Upper lobe of left lung (tissue), 6 donors: ENCODE results near the gene HDDC2. TPM values are rescaled to one million over a fixed set of nuclear protein-coding genes. Genes with fewer than 3 reads are reported as not detected.

Experiments used
- ATAC-seq, 2 donors: fragments of 200-7000 bp; cut with Tn5 transposase; one replicate each; pipeline ENCODE4 v1.9.1; 2022; ENCODE audit warnings: mild to moderate bottlenecking in 2 of 2, moderate library complexity in 2 of 2; ENCODE audit not compliant: low FRiP score in 2 of 2
- DNase-seq, 2 donors: peaks; one replicate each; pipeline ENCODE4 v3.0.0-alpha.2; 2019 to 2020
- H3K27ac ChIP-seq, 4 donors: fragments of 200-600 bp; sonication (generic); one replicate each; pipeline ENCODE4 v1.5.1; 2016 to 2019
- H3K27me3 ChIP-seq, 4 donors: fragments of 200-600 bp; sonication (generic); one replicate each; pipeline ENCODE4 v1.5.1; 2017 to 2019
- H3K36me3 ChIP-seq, 4 donors: fragments of 200-600 bp; sonication (generic); one replicate each; pipeline ENCODE4 v1.5.1; 2016 to 2019
- H3K4me1 ChIP-seq, 4 donors: fragments of 200-600 bp; sonication (generic); one replicate each; pipeline ENCODE4 v1.5.1; 2018 to 2019
- H3K4me3 ChIP-seq, 4 donors: fragments of 200-600 bp; sonication (generic); one replicate each; pipeline ENCODE4 v1.5.1; 2017 to 2019; ENCODE audit warnings: mild to moderate bottlenecking in 2 of 4, moderate library complexity in 1 of 4
- H3K9me3 ChIP-seq, 4 donors: fragments of 200-600 bp; sonication (generic); one replicate each; pipeline ENCODE4 v1.5.1; 2018 to 2019
- CTCF ChIP-seq, 6 experiments: fragments of 450-650 bp in 4 of 6; fragments of 200-600 bp in 2 of 6; sonication (generic) in 2 of 6; IDR thresholded peaks; one replicate each; pipeline ENCODE4 v1.5.1; 2016 to 2019; ENCODE audit warnings: antibody characterized with exemption in 6 of 6
- EP300 ChIP-seq, 4 donors: sonication (generic); formaldehyde crosslinking; IDR thresholded peaks; one replicate each; pipeline ENCODE4 v1.5.1; 2017; ENCODE audit warnings: antibody characterized with exemption in 4 of 4, control low read depth in 2 of 4
- POLR2A ChIP-seq, 4 donors: fragments of 450-650 bp; IDR thresholded peaks; one replicate each; pipeline ENCODE4 v1.5.1; 2016 to 2017; ENCODE audit warnings: antibody characterized with exemption in 4 of 4, mild to moderate bottlenecking in 2 of 4
- POLR2AphosphoS5 ChIP-seq, 2 donors: sonication (generic); formaldehyde crosslinking; IDR thresholded peaks; one replicate each; pipeline ENCODE4 v1.5.1; 2017; ENCODE audit warnings: antibody characterized with exemption in 2 of 2
- WGBS, 2 donors: methylation state at CpG; one replicate each; pipeline ENCODE4 v1.1.5; 2017 to 2018; 5-methylcytosine and 5-hydroxymethylcytosine counted together
- total RNA-seq, 6 donors: library from RNA; depleted of rRNA in 4 of 6; stranded (reverse); fragments of >200 nt in 4 of 6; gene quantifications; one replicate each; pipeline versions ENCODE4 v1.1.0 to v1.2.1, GENCODE V29; 2016 to 2021
- donor health status: DM: no; HTN: no; CAD: no; lungs with moderate emphysema.
- donor health status: DM: no; HTN: yes; CAD: no; lungs with severe emphysema.

HDDC2 gene
- total RNA-seq, 6 donors from 2014 or later = 31.4 to 57.5 (median 47.4) TPM

GRCh38 chr6:125262016-125263013 is 39.5 kb downstream of the HDDC2 start:
- H3K4me3 ChIP-seq = no peak overlapping the region
- ATAC-seq (peak in 1 of 2 donors; percentile 69), DNase-seq (peak in 1 of 2 donors; percentile 57)
- no peaks in the 10 kb centered on the region for H3K9me3 ChIP-seq
- TF ChIP-seq EP300 (IDR thresholded peaks at IDR 0.05) (no peak), CTCF (IDR thresholded peaks at IDR 0.05) (no peak), POLR2AphosphoS5 (IDR thresholded peaks at IDR 0.05) (no peak), POLR2A (IDR thresholded peaks at IDR 0.05) (no peak)
- no peak overlapping the region for H3K27ac ChIP-seq
- WGBS, 2 donors = 77 to 85% methylated on average over 8 to 12 of the region's 12 CpGs
- H3K4me1 ChIP-seq = no peaks in the 10 kb centered on the region
- no peaks in the 10 kb centered on the region for H3K36me3 ChIP-seq
- no peaks in the 10 kb centered on the region for H3K27me3 ChIP-seq

GRCh38 chr6:125259354-125259736 is 42.4 kb downstream of the HDDC2 start:
- H3K9me3 ChIP-seq = no peaks in the 10 kb centered on the region
- H3K4me1 ChIP-seq = no peaks in the 10 kb centered on the region
- DNase-seq (no peak), ATAC-seq (no peak)
- TF ChIP-seq POLR2AphosphoS5 (IDR thresholded peaks at IDR 0.05) (no peak), POLR2A (IDR thresholded peaks at IDR 0.05) (no peak), EP300 (IDR thresholded peaks at IDR 0.05) (no peak), CTCF (IDR thresholded peaks at IDR 0.05) (no peak)
- H3K27me3 ChIP-seq = no peaks in the 10 kb centered on the region
- no peak overlapping the region for H3K27ac ChIP-seq
- 79 to 84% methylated on average over 2 of the region's 2 CpGs for WGBS, 2 donors
- H3K4me3 ChIP-seq = no peak overlapping the region
- no peaks in the 10 kb centered on the region for H3K36me3 ChIP-seq

- Histone ChIP-seq H3K27me3 (no peaks in the 10 kb centered on the region), H3K4me3 (no peak overlapping the region), H3K4me1 (no peaks in the 10 kb centered on the region), H3K27ac (no peak overlapping the region), H3K36me3 (no peaks in the 10 kb centered on the region), H3K9me3 (no peaks in the 10 kb centered on the region)
- TF ChIP-seq POLR2A (IDR thresholded peaks at IDR 0.05) (no peak), EP300 (IDR thresholded peaks at IDR 0.05) (no peak), POLR2AphosphoS5 (IDR thresholded peaks at IDR 0.05) (no peak), CTCF (IDR thresholded peaks at IDR 0.05) (no peak)
- ATAC-seq (peak in 1 of 2 donors; percentile 60), DNase-seq (no peak)
- WGBS, 2 donors = 83 to 89% methylated on average over 2 of the region's 2 CpGs
Observed at GRCh38 chr6:125258651-125259353, 43.0 kb downstream of the HDDC2 start.

- DNase-seq (no peak), ATAC-seq (no peak)
- Histone ChIP-seq H3K27me3 (no peaks in the 10 kb centered on the region), H3K9me3 (no peaks in the 10 kb centered on the region), H3K27ac (no peak overlapping the region), H3K36me3 (no peaks in the 10 kb centered on the region), H3K4me1 (no peaks in the 10 kb centered on the region), H3K4me3 (no peak overlapping the region)
- TF ChIP-seq EP300 (IDR thresholded peaks at IDR 0.05) (no peak), POLR2A (IDR thresholded peaks at IDR 0.05) (no peak), POLR2AphosphoS5 (IDR thresholded peaks at IDR 0.05) (no peak), CTCF (IDR thresholded peaks at IDR 0.05) (no peak)
- WGBS, 2 donors = 93 to 97% methylated on average over 3 of the region's 3 CpGs
Observed at GRCh38 chr6:125257351-125257750, 44.4 kb downstream of the HDDC2 start.
